Activated T-cell treated with anti-CD3 and anti-CD28 coated beads, Interleukin-2, amount 50 U/mL, for 24 hours (primary cell): ENCODE measurements around the gene FXN.
"Not testable (repeated sequence)": the region's sequence is repeated elsewhere in the genome, so short reads cannot be mapped to it uniquely, and the experiment has no call there.

Experiments used
- DNase-seq: peaks from one replicate; pipeline ENCODE4 v3.0.0-alpha.2; 2020
- H3K27ac Mint-ChIP-seq: 2 replicates; pipeline ENCODE4 v1.8.0; 2020; ENCODE audit warnings: mild to moderate bottlenecking, mixed read lengths
- H3K27me3 Mint-ChIP-seq: 2 replicates; pipeline ENCODE4 v1.8.0; 2020; ENCODE audit warnings: mixed read lengths
- H3K36me3 Mint-ChIP-seq: 2 replicates; pipeline ENCODE4 v1.8.0; 2020; ENCODE audit warnings: low read depth, mixed read lengths
- H3K4me1 Mint-ChIP-seq: 2 replicates; pipeline ENCODE4 v1.8.0; 2020; ENCODE audit warnings: low read depth, mixed read lengths
- H3K4me3 Mint-ChIP-seq: 2 replicates; pipeline ENCODE4 v1.8.0; 2020; ENCODE audit warnings: mild to moderate bottlenecking, moderate library complexity, mixed read lengths
- H3K9me3 Mint-ChIP-seq: 2 replicates; pipeline ENCODE4 v1.8.0; 2020; ENCODE audit warnings: mixed read lengths

FXN gene

DNA sequence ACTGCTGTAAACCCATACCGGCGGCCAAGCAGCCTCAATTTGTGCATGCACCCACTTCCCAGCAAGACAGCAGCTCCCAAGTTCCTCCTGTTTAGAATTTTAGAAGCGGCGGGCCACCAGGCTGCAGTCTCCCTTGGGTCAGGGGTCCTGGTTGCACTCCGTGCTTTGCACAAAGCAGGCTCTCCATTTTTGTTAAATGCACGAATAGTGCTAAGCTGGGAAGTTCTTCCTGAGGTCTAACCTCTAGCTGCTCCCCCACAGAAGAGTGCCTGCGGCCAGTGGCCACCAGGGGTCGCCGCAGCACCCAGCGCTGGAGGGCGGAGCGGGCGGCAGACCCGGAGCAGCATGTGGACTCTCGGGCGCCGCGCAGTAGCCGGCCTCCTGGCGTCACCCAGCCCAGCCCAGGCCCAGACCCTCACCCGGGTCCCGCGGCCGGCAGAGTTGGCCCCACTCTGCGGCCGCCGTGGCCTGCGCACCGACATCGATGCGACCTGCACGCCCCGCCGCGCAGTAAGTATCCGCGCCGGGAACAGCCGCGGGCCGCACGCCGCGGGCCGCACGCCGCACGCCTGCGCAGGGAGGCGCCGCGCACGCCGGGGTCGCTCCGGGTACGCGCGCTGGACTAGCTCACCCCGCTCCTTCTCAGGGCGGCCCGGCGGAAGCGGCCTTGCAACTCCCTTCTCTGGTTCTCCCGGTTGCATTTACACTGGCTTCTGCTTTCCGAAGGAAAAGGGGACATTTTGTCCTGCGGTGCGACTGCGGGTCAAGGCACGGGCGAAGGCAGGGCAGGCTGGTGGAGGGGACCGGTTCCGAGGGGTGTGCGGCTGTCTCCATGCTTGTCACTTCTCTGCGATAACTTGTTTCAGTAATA, at the start of gene FXN:
FXN (plus strand) TSS at position 315 of the 871 bp plus-strand sequence; CDS start at position 346, 31 bp downstream.
- peak; percentile 93 for DNase-seq
- Mint-ChIP-seq H3K27ac (peak within 1 kb of the TSS; percentile 95), H3K4me1 (peaks cover 29% of the 10 kb centered on the region), H3K36me3 (peaks cover 27% of the 10 kb centered on the region), H3K27me3 (no peaks in the 10 kb centered on the region), H3K4me3 (peak within 1 kb of the TSS; percentile 96), H3K9me3 (no peaks in the 10 kb centered on the region)

DNA sequence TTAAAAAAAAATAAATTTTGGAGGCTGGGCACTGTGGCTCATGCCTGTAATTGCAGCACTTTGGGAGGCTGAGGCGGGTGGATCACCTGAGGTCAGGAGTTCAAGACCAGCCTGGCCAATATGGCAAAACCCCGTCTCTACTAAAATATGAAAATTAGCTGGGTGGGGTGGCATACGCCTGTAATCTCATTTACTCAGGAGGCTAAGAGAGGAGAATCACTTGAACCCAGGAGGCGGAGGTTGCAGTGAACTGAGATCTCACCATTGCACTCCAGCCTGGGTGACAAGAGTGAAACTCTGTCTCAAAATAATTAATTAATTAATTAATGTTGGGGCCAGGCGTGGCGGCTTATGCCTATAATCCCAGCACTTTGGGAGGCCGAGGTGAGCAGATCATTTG, 48.6 kb upstream of the FXN start:
- not testable (repeated sequence) for H3K27me3 Mint-ChIP-seq, DNase-seq, H3K9me3 Mint-ChIP-seq, H3K36me3 Mint-ChIP-seq, H3K4me3 Mint-ChIP-seq, H3K27ac Mint-ChIP-seq
- peaks cover 24% of the 10 kb centered on the region for H3K4me1 Mint-ChIP-seq

DNA sequence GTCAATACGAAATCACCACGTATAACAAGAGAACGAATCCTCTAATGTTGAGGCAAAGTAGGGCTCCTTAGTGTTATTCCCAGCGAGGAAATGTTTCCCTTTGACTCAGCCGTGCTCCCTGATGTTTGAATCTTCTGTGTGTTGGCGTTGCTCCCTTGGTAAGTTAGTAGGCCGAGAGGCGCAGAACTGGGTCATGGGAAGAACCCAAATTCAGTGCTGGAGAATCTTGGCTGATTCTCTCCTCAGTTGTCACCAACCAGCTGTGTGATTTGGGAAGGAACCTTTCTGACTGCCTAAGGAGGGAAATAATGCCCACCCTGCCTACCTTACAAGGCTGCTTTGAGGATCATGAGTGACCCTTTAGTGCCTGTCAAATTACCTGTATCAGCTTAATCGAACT, 44.1 kb upstream of the FXN start:
- Mint-ChIP-seq H3K4me3 (no peak overlapping the region), H3K27ac (no peak overlapping the region), H3K36me3 (no peaks in the 10 kb centered on the region)

DNA sequence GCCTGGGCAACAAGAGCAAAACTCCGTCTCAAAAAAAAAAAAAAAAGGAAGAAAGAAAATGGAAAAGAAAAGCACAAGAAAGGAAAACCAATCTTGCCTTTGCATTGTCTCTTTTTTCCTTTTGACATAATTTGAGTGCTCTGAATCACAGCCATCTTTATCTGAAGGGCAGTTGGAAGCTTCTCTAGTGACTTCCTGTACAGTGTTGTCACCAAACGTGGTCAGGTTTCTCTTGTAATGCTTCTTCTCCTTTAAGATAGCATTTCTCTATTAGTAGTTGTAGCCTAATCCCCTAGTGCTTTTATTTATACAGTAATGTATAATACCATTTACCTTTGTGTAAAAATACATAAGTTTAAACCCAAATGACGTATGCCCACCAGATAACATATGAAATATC, 39.8 kb upstream of the FXN start:
- DNase-seq: no peak
- no peak overlapping the region for H3K4me3 Mint-ChIP-seq
- H3K9me3 Mint-ChIP-seq: no peaks in the 10 kb centered on the region
- H3K27ac Mint-ChIP-seq: no peak overlapping the region
- H3K4me1 Mint-ChIP-seq: peaks cover 32% of the 10 kb centered on the region
- H3K36me3 Mint-ChIP-seq: no peaks in the 10 kb centered on the region
- H3K27me3 Mint-ChIP-seq: no peaks in the 10 kb centered on the region

More for the DNA sequence above, 44.1 kb upstream of the FXN start:
- Mint-ChIP-seq H3K4me1 (peaks cover 8% of the 10 kb centered on the region), H3K9me3 (no peaks in the 10 kb centered on the region), H3K27me3 (no peaks in the 10 kb centered on the region)
- DNase-seq: no peak

DNA sequence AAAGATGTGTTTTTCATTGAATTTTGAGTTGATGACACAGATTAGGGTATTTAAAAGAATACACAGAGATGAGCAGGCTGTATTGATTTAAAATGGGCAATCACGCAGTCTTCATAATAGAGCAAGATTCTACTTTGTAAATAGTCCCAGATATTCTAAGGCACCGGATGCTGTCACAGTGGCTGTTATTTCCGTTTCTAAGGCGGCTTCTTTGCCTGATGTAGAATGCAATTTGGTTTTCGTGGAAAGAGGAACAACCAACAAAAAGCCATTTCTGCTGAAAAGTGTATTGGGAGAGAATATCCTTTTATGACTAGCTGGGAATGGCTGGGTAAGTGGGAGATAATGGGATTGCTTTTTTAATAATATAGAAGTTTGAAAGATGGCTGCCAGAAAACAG, 39.1 kb upstream of the FXN start:
- no peaks in the 10 kb centered on the region for H3K27me3 Mint-ChIP-seq
- no peaks in the 10 kb centered on the region for H3K9me3 Mint-ChIP-seq
- no peak for DNase-seq
- H3K27ac Mint-ChIP-seq: peak overlapping the region; percentile 40
- no peaks in the 10 kb centered on the region for H3K36me3 Mint-ChIP-seq
- H3K4me3 Mint-ChIP-seq: no peak overlapping the region
- peaks cover 32% of the 10 kb centered on the region for H3K4me1 Mint-ChIP-seq

DNA sequence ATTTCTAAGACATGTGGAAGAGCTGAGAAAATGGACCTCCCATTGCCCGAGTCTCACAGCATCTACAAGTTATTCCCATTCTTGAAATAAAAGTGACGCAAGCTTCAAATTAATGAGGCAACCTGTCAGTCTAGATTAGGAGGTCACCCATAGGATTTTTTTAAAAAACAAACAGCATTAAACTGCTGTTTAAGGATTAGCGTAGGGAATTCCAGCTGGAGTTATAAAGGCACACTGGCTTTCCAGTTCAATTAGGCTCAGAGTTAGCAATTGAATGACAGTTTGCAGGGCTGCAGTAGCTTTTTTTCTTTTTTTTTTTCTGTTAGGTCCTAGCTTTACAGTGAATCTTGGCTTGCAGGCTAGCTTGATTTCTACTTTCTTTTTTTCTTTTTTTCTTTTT, 37.9 kb upstream of the FXN start:
- Mint-ChIP-seq H3K4me1 (peaks cover 32% of the 10 kb centered on the region), H3K27ac (no peak overlapping the region), H3K27me3 (no peaks in the 10 kb centered on the region), H3K4me3 (no peak overlapping the region), H3K9me3 (no peaks in the 10 kb centered on the region), H3K36me3 (no peaks in the 10 kb centered on the region)
- no peak for DNase-seq

DNA sequence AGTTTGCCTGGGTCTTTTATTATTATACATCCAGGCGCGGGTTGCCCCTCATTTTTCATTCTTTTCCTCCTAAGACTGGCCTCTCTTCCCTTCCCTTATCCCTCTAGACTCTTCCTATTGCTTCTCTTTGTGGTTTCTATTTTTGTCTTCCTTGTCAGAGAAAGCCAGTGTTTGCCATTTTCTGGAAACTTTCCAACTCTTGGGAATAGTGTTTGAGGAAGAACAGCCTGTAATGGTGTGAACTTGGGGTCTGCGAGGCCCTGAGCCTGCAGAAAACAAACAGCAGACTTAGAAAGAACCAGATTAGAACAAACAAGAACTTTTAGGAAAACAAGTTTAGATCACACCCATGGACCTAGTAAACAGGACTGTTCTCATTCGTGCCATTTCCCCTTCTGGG, 37.2 kb upstream of the FXN start:
- no peak for DNase-seq
- H3K36me3 Mint-ChIP-seq: no peaks in the 10 kb centered on the region
- no peaks in the 10 kb centered on the region for H3K9me3 Mint-ChIP-seq
- no peak overlapping the region for H3K27ac Mint-ChIP-seq
- H3K27me3 Mint-ChIP-seq: no peaks in the 10 kb centered on the region
- no peak overlapping the region for H3K4me3 Mint-ChIP-seq
- H3K4me1 Mint-ChIP-seq: peaks cover 32% of the 10 kb centered on the region

DNA sequence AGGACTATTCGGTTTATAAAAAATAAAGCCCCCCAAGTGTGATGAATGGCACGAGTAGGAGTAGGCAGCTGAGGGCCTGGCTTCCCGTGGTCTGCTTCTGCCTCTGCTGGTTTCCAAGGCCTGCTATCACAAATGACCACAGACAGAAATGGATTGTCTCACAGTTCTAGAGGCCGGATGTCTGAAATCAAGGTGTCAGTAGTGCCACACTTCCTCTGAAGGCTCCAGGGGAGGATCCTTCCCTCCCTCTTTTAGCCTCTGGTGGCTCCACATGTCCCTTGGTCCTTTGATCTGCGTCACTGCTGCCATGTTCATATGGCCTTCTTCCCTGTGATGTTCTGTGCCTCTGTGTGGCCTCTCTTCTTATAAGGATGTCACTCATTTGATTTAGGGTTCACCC, 36.7 kb upstream of the FXN start:
- DNase-seq: no peak
- Mint-ChIP-seq H3K27ac (no peak overlapping the region), H3K36me3 (no peaks in the 10 kb centered on the region), H3K27me3 (no peaks in the 10 kb centered on the region), H3K4me3 (no peak overlapping the region), H3K4me1 (peaks cover 32% of the 10 kb centered on the region), H3K9me3 (no peaks in the 10 kb centered on the region)

DNA sequence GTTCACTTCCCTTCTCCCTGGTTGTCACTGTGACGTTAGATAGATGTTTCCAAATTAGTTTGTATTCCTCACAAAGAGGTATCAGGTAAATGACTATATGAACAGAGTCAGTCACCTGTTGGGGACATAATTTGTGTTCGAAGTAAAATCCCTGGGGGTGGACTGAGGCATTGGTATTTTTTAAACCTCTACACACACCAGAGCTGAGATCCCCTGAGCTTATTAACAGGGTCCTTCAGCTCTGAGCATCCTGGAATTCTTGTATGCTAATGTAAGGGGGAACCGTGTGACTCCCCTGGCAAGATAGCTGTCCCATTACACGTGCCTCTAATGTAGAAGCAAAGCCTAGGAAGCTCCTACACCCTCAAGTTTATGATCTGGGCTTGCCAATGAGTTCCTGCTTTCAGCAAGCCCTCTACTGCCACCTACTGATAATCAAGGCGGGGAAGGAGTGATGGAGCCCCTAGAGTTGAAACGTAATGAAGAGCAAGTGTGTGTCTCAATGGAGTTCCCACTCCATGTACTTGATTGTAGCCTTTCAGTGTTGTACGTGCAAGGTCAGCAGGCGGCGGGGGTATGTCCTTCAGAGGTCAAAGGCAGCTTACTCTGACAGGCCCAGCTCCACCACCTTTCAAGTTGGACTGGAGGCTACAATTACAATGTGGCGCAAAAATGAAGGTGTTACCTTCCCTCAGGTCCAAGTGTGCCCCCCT, 36.0 kb upstream of the FXN start:
- H3K9me3 Mint-ChIP-seq: no peaks in the 10 kb centered on the region
- no peaks in the 10 kb centered on the region for H3K27me3 Mint-ChIP-seq
- DNase-seq: peak; percentile 60
- H3K4me1 Mint-ChIP-seq: peaks cover 32% of the 10 kb centered on the region
- H3K27ac Mint-ChIP-seq: peak overlapping the region; percentile 42
- no peaks in the 10 kb centered on the region for H3K36me3 Mint-ChIP-seq
- no peak overlapping the region for H3K4me3 Mint-ChIP-seq

DNA sequence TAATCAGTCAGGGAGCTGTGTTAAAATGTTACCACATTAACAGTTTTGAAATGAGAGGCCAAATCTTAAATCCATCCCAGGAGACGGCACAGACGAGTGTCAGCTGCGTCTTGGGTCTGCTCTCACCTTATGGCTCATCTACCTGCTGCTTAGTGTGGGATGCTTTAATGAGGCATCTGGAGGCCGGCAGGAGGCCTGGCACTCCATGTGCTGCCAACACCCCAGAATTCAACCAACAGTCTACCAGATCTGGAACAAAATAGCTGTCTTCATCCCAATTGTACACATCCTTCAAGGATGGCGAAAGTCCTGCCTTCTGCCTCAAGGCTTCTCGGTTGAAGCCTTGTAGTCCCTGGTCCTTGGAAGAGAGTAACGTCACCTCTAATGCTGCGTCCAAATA, 33.6 kb upstream of the FXN start:
- no peak overlapping the region for H3K4me3 Mint-ChIP-seq
- peaks cover 19% of the 10 kb centered on the region for H3K4me1 Mint-ChIP-seq
- no peaks in the 10 kb centered on the region for H3K9me3 Mint-ChIP-seq
- H3K27ac Mint-ChIP-seq: no peak overlapping the region
- no peaks in the 10 kb centered on the region for H3K27me3 Mint-ChIP-seq
- H3K36me3 Mint-ChIP-seq: no peaks in the 10 kb centered on the region
- DNase-seq: no peak

DNA sequence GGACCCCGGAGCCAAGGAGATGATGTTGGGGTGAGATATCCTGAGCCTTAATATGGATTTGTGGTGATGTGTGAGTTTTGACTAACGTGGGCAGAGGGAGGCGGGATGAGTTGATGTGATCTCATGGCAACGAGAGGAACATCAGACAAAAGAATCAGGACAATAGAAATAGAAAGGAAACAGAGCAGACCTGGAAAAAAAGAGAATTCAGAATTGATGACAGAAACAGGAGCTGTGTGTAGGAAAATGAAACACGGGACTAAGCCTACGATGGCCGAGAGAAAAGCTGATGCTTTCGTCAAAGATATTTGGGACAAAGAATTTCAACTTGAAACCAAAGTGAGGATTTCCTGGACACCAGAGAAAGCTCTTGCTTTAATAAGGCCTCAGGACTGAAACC, 32.5 kb upstream of the FXN start:
- Mint-ChIP-seq H3K4me1 (peaks cover 14% of the 10 kb centered on the region), H3K27me3 (no peaks in the 10 kb centered on the region), H3K27ac (no peak overlapping the region), H3K9me3 (no peaks in the 10 kb centered on the region), H3K36me3 (no peaks in the 10 kb centered on the region), H3K4me3 (no peak overlapping the region)
- no peak for DNase-seq

DNA sequence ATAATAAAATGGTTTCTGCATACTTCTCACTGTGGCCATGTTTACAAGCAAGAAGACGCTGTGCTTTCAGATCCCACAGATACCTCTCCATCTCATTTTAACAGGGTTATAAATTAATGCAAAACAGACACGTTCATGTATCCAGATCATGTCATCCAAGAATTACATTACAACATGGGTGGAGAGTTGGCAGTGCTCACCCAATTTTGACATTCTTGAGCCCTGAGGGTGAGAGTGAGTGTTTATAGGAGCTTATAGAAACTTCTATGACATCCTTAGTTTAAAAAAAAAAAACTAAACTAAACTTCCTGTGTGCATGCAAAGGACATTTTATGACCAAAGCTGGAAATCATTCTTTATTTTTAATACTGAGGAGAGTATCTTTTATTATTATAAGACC, 30.7 kb upstream of the FXN start:
- Mint-ChIP-seq H3K4me3 (no peak overlapping the region), H3K36me3 (no peaks in the 10 kb centered on the region), H3K4me1 (no peaks in the 10 kb centered on the region), H3K27ac (no peak overlapping the region), H3K27me3 (no peaks in the 10 kb centered on the region), H3K9me3 (no peaks in the 10 kb centered on the region)
- DNase-seq: no peak

DNA sequence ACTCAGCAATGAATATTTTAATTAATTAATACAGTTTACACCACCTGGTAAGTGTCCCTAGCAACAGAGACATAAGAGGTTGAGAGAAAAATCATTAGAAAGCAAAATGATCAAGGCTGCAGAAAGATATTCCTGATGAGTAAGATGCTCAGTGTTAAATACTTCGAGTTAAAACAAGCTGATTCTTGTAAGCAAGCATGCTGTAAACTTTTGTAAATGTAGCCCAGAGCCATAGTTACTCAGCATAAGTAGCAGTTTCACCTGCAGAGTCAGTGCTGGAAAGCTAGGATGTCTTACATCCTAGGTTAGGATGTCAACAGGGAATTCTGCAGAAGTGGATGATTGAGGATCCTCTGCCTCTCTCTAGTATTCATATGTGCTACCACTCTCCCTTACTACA, 25.8 kb upstream of the FXN start:
- Mint-ChIP-seq H3K27me3 (peaks cover 19% of the 10 kb centered on the region), H3K9me3 (no peaks in the 10 kb centered on the region), H3K4me3 (no peak overlapping the region), H3K36me3 (no peaks in the 10 kb centered on the region), H3K4me1 (peaks cover 5% of the 10 kb centered on the region), H3K27ac (no peak overlapping the region)
- DNase-seq: no peak

DNA sequence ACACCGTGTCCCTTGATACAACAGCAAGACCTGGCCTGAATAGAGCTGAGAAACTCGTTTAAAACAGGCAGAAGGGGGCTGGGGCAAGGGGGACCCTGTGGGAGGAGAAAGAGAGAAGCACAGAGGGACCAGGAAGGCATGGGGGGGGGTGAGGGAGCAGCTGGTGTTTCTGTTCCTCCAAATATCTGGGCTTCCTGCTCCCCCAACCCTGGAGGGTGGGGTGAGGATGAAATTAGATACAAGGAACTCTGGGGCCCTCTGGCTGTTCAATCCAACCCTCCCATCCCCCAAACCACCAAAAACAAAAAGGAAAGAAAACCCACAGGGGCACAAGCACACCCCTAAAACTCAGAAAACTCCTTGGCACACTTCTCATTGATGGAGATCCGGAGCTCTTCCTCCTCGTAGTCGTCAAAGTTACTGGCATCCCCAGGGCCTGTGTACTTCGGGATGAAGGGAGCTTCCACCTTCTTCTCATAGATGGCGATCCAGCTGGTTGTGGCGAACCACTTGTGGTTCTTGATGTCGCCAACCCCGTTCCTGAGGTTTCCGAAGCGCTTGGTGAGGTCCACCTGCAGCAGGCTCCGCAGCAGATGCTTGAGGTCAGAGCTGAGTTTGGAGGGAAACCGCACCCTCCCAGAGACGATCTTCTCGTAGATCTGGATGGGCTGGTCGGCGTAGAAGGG, 22.7 kb upstream of the FXN start:
- Mint-ChIP-seq H3K36me3 (no peaks in the 10 kb centered on the region), H3K27ac (no peak overlapping the region), H3K27me3 (peaks cover 19% of the 10 kb centered on the region), H3K9me3 (no peaks in the 10 kb centered on the region), H3K4me3 (no peak overlapping the region), H3K4me1 (peaks cover 5% of the 10 kb centered on the region)
- DNase-seq: no peak

DNA sequence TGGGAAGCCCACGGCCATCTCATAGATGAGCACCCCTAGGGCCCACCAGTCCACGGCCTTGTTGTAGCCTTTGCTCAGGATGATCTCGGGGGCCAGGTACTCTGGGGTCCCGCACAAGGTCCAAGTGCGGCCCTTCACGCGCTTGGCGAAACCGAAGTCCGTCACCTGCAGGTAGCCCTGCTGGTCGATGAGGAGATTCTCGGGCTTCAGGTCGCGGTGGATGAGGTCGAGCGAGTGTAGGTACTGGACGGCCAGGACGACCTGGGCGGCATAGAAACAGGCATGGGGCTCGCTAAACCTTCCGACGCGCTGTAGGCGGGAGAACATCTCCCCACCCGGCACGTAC, 22.2 kb upstream of the FXN start:
- no peaks in the 10 kb centered on the region for H3K36me3 Mint-ChIP-seq
- H3K27me3 Mint-ChIP-seq: peaks cover 19% of the 10 kb centered on the region
- H3K4me3 Mint-ChIP-seq: no peak overlapping the region
- H3K27ac Mint-ChIP-seq: no peak overlapping the region
- H3K9me3 Mint-ChIP-seq: no peaks in the 10 kb centered on the region
- no peak for DNase-seq
- peaks cover 6% of the 10 kb centered on the region for H3K4me1 Mint-ChIP-seq
